ENCODE measurements around the gene KLHL7.

GRCh38 chr7:23075571-23075970 lies 30.0 kb upstream of the KLHL7 start:
- TF ChIP-seq POLR2A (IDR thresholded peaks at IDR 0.05) (no peak), EP300 (IDR thresholded peaks at IDR 0.05) (no peak), CTCF (IDR thresholded peaks at IDR 0.05) (no peak), POLR2AphosphoS5 (IDR thresholded peaks at IDR 0.05) (no peak)
